Fibroblast of lung (primary cell): ENCODE results near the gene LPP.

Experiments
- CTCF ChIP-seq, 2 donors: IDR thresholded peaks in 1 of 2; conservative IDR thresholded peaks in 1 of 2; 1 replicate in 1 of 2; 2 replicates in 1 of 2; pipeline ENCODE4 v1.5.1; 2011 to 2012; ENCODE audit warnings: low read length in 2 of 2, control low read depth in 1 of 2, inconsistent platforms in 1 of 2, low read depth in 1 of 2, mild to moderate bottlenecking in 1 of 2
- EZH2 ChIP-seq: IDR thresholded peaks from 2 replicates; pipeline ENCODE4 v1.5.1; 2012; ENCODE audit warnings: low read length, control low read depth, mild to moderate bottlenecking; ENCODE audit errors: missing control alignments

GRCh38 chr3:188822004-188822403 lies 668.0 kb downstream of the LPP start:
- TF ChIP-seq CTCF (conservative IDR thresholded peaks at IDR 0.05 in 1 of 2, IDR thresholded peaks at IDR 0.05 in 1 of 2; ENCODE audit: low read depth in 1 of 2, low read length in 2 of 2) (no peak), EZH2 (no peak)
